ENCODE results near the gene TNRC6C. TPM values are rescaled to one million over a fixed set of nuclear protein-coding genes. Genes with fewer than 3 reads are reported as not detected.

Gene TNRC6C
- total RNA-seq, 1 donor from 2014 or later = 27.0 TPM

DNA sequence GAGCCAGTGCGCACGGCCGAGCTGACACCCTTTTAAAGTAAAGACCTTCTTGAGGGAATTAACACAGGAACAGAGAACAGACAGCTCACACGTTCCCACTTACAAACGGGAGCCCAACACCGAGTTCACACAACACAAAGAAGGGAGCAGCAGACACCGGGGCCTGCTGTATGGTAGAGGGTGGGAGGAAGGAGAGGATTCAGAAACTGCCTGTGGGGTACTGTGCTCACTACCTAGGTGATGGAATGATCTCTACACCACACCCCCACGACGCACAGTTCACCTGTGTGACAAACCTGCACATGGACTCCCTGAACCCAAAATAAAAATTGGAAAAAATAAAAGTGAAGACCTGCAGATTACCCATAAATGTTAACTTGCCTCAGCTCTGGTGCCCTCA lies 137.6 kb downstream of the TNRC6C start:
- no peak overlapping the region for H3K27ac Mint-ChIP-seq
- no peak overlapping the region for H3K4me3 Mint-ChIP-seq
- peaks cover 13% of the 10 kb centered on the region for H3K9me3 Mint-ChIP-seq
- peaks cover 65% of the 10 kb centered on the region for H3K36me3 Mint-ChIP-seq
- H3K4me1 Mint-ChIP-seq = no peaks in the 10 kb centered on the region
- TF ChIP-seq, protein P1, sequence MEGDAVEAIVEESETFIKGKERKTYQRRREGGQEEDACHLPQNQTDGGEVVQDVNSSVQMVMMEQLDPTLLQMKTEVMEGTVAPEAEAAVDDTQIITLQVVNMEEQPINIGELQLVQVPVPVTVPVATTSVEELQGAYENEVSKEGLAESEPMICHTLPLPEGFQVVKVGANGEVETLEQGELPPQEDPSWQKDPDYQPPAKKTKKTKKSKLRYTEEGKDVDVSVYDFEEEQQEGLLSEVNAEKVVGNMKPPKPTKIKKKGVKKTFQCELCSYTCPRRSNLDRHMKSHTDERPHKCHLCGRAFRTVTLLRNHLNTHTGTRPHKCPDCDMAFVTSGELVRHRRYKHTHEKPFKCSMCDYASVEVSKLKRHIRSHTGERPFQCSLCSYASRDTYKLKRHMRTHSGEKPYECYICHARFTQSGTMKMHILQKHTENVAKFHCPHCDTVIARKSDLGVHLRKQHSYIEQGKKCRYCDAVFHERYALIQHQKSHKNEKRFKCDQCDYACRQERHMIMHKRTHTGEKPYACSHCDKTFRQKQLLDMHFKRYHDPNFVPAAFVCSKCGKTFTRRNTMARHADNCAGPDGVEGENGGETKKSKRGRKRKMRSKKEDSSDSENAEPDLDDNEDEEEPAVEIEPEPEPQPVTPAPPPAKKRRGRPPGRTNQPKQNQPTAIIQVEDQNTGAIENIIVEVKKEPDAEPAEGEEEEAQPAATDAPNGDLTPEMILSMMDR (IDR thresholded peaks at IDR 0.05; ENCODE audit: unreplicated experiment) = no peak
- H3K27me3 Mint-ChIP-seq (ENCODE audit: low read depth) = no peaks in the 10 kb centered on the region
- DNase-seq (ENCODE audit: low spot score in 2 of 2, unreplicated experiment in 2 of 2) = no peak

DNA sequence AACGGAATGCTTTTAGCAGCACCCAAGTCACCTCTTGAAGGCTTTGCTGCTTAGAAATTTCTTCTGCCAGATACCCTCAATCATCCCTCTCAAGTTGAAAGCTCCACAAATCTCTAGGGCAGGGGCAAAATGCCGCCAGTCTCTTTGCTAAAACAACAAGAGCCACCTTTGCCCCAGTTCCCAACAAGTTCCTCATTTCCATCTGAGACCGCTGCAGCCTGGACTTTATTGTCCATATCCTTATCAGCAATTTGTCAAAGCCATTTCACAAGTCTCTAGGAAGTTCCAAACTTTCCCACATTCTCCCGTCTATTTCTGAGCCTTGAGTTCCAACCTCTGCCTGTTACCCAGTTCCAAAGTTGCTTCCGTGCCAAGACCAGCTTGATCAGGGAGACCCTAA lies 142.6 kb downstream of the TNRC6C start:
- TF ChIP-seq, protein P1 (IDR thresholded peaks at IDR 0.05; ENCODE audit: unreplicated experiment) = no peak
- peaks cover 55% of the 10 kb centered on the region for H3K36me3 Mint-ChIP-seq
- no peak for DNase-seq (ENCODE audit: low spot score in 2 of 2, unreplicated experiment in 2 of 2)
- H3K27me3 Mint-ChIP-seq (ENCODE audit: low read depth) = no peaks in the 10 kb centered on the region
- no peaks in the 10 kb centered on the region for H3K4me1 Mint-ChIP-seq
- H3K9me3 Mint-ChIP-seq = peaks cover 20% of the 10 kb centered on the region
- H3K27ac Mint-ChIP-seq = no peak overlapping the region
- no peak overlapping the region for H3K4me3 Mint-ChIP-seq

DNA sequence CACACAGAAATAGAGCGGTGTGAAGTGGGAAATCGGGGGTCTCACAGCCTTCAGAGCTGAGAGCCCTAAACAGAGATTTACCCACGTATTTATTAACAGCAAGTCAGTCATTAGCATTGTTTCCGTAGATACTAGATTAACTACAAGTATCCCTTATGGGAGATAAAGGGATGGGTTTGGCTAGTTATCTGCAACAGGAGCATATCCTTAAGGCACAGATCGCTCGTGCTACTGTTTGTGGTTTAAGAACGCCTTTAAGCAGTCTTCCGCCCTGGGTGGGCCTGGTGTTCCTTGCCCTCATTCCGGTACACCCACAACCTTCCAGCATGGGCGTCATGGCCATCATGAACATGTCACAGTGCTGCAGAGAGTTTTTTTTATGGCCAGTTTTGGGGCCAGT lies 143.0 kb downstream of the TNRC6C start:
- Mint-ChIP-seq H3K4me3 (no peak overlapping the region), H3K27me3 (ENCODE audit: low read depth) (no peaks in the 10 kb centered on the region), H3K36me3 (peaks cover 55% of the 10 kb centered on the region), H3K4me1 (no peaks in the 10 kb centered on the region), H3K9me3 (peaks cover 20% of the 10 kb centered on the region), H3K27ac (no peak overlapping the region)
- DNase-seq (ENCODE audit: low spot score in 2 of 2, unreplicated experiment in 2 of 2) = no peak
- TF ChIP-seq, protein P1 (IDR thresholded peaks at IDR 0.05; ENCODE audit: unreplicated experiment) = no peak

DNA sequence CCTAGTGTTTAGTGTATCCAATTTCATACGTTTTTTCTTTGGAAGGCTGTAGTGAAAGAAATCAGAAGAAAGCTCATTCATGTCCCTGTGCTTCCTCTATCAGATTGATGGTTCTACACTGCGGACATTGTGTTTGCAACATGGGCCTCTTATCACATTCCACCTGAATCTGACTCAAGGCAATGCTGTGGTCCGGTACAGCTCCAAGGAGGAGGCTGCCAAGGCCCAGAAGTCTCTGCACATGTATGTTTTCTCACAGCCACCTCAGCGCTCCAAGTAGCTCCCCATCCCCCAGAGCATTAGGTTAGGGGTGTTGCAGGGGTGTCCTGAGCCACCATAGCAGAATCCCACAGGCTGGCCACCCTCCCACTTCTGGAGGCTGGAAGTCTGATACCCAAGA lies 144.8 kb downstream of the TNRC6C start:
- Mint-ChIP-seq H3K4me1 (no peaks in the 10 kb centered on the region), H3K27me3 (ENCODE audit: low read depth) (no peaks in the 10 kb centered on the region), H3K4me3 (no peak overlapping the region), H3K27ac (no peak overlapping the region), H3K9me3 (peaks cover 20% of the 10 kb centered on the region), H3K36me3 (peaks cover 44% of the 10 kb centered on the region)
- TF ChIP-seq, protein P1 (IDR thresholded peaks at IDR 0.05; ENCODE audit: unreplicated experiment) = no peak
- no peak for DNase-seq (ENCODE audit: low spot score in 2 of 2, unreplicated experiment in 2 of 2)

DNA sequence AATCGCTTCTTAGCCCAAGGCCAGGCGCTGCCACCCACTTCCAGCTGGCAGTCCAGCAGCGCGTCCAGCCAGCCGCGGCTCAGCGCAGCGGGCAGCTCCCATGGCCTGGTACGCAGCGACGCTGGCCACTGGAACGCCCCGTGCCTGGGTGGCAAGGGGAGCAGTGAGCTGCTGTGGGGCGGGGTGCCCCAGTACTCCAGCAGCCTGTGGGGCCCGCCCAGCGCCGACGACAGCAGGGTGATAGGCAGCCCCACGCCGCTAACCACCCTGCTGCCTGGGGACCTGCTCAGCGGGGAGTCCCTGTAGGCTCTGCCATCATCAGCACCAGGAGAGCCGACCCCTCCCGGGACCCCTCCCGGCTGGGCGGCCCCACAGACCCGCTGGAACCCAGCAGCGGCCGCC lies 146.0 kb downstream of the TNRC6C start:
- peaks cover 35% of the 10 kb centered on the region for H3K36me3 Mint-ChIP-seq
- no peak overlapping the region for H3K4me3 Mint-ChIP-seq
- H3K27ac Mint-ChIP-seq = no peak overlapping the region
- no peaks in the 10 kb centered on the region for H3K27me3 Mint-ChIP-seq (ENCODE audit: low read depth)
- no peaks in the 10 kb centered on the region for H3K4me1 Mint-ChIP-seq
- no peak for DNase-seq (ENCODE audit: low spot score in 2 of 2, unreplicated experiment in 2 of 2)
- TF ChIP-seq, protein P1 (IDR thresholded peaks at IDR 0.05; ENCODE audit: unreplicated experiment) = no peak
- peaks cover 17% of the 10 kb centered on the region for H3K9me3 Mint-ChIP-seq

DNA sequence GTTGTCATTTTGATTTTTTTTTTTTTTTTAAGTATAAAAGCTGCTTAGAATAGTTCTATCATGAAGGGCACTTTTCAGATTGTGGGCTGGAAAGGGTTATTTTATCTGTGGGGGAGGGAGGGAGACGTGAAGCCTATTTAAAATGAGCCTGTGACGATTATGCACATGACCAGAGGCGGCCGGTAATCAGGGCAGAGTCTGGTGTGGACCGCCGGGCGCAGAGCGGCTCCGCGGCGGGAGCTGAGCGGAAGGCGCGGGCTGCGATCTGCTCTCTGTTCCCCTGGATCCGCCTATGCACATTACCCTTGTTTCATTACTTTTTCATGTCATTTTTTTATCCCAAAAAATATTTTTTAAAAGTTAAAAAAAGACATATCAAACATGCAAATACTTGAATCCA lies 146.6 kb downstream of the TNRC6C start:
- H3K9me3 Mint-ChIP-seq = peaks cover 12% of the 10 kb centered on the region
- H3K4me1 Mint-ChIP-seq = no peaks in the 10 kb centered on the region
- H3K36me3 Mint-ChIP-seq = peaks cover 31% of the 10 kb centered on the region
- H3K27me3 Mint-ChIP-seq (ENCODE audit: low read depth) = no peaks in the 10 kb centered on the region
- no peak overlapping the region for H3K27ac Mint-ChIP-seq
- DNase-seq (ENCODE audit: low spot score in 2 of 2, unreplicated experiment in 2 of 2) = no peak
- H3K4me3 Mint-ChIP-seq = no peak overlapping the region
- TF ChIP-seq, protein P1 (IDR thresholded peaks at IDR 0.05; ENCODE audit: unreplicated experiment) = no peak
